Heart left ventricle (tissue), 13 donors: ENCODE data around the gene SEC23B.

Experiments used
- CTCF ChIP-seq, 12 donors: fragments of 200-600 bp; sonication (generic) in 4 of 12; IDR thresholded peaks; one replicate each; pipeline versions ENCODE4 v1.5.0 to v1.8.0; 2018 to 2022; ENCODE audit warnings: antibody characterized with exemption in 12 of 12, mild to moderate bottlenecking in 5 of 12
- POLR2A ChIP-seq, 2 donors: fragments of 450-650 bp; IDR thresholded peaks; one replicate each; pipeline ENCODE4 v1.6.1; 2017; ENCODE audit warnings: antibody characterized with exemption in 2 of 2, mild to moderate bottlenecking in 2 of 2, moderate library complexity in 2 of 2
- donor health status: ischemic (EF 13 %, LVEDD 7.1; RV severe dilation, severe dysfunction).
- donor health status: DM: no; HTN: yes; CAD: no.
- donor health status: DM: no; HTN: no; CAD: no.
- donor health status: ischemic (EF 25% LVEDD 6.9; RV normal size, moderate dysfunction).
- donor health status: ischemic (EF 25% LVEDD 5.7; RV mildly dilated, moderate dysfunction).
- donor health status: ischemic (EF 35%, LVEDD 5.7; RV mildly dilated, moderate dysfunction).
- donor health status: nonischemic (EF 11% LVEDD 7.7; RV severe dilation, severe dysfunction).
- donor health status: DM: yes; HTN: yes; CAD: no.
- donor health status: PGD.
- donor health status: ischemic (EF 29% LVEDD 5.4; RV normal size, mild dysfunction).
- donor health status: nonischemic (EF 23%, LVEDD 6.1; RV moderate dilation, normal function).

- no peak for TF ChIP-seq CTCF (IDR thresholded peaks at IDR 0.05)
- no peak for TF ChIP-seq POLR2A (IDR thresholded peaks at IDR 0.05)
Measured at GRCh38 chr20:18524646-18525045, 16.9 kb downstream of the SEC23B start.
